HG02943 (cell line): ENCODE measurements around the gene FKBP3.
"Not testable (repeated sequence)": the region's sequence is repeated elsewhere in the genome, so short reads cannot be mapped to it uniquely, and the experiment has no call there.

Experiments
- ATAC-seq: cut with Tn5 transposase; IDR thresholded peaks from one replicate; pipeline ENCODE4 v1.9.1; 2021; ENCODE audit warnings: mild to moderate bottlenecking, low read depth, moderate library complexity; ENCODE audit not compliant: unreplicated experiment

The FKBP3 gene

DNA sequence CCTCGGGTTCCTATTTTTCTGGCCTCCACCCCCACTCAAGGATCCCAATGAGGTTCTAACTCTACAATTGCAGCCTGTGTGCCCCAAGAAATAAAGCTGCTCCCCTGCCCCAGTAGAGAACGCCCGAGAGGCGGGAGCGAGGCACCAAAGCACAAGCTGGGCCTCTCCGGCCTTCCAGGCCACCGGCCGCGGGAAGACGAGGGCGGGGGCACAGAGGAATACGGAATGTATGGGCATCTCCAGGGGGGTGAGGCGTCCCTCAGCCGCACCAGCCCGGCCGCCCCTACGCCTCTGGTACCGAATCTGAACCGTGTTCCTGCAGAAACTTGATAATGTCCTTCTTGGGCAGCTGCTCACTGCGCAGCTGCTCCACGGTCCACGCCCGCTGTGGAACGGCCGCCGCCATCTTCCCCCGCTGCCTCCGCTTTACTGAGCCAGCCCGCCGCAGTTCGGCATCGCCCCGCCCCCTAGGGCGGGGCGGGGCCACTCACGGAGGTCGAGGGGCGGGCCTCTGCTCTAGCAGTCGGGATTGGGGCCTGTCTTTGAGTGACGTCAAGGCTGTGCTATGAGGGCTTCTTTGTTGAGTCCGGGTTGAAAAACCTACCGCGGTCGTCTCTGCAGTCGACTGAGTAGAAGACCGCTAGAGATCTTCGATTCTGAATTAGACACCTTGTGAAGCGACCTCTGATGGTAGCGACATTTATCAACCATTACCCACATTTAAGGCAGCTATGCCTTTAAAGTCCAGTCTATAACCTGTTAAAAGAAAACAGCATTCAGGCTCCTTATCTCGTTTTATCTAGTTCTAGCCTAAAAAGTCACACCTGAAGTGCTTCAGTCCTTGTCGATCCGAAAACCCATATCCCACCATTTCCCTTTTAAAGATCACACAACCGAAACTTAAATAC is at the start of gene FKBP3:
Gene FKBP3 (minus strand): TSS at position 431 of the 908 bp plus-strand sequence. CDS start 25 bp downstream, at position 406.
- ATAC-seq, result peak; percentile 88

DNA sequence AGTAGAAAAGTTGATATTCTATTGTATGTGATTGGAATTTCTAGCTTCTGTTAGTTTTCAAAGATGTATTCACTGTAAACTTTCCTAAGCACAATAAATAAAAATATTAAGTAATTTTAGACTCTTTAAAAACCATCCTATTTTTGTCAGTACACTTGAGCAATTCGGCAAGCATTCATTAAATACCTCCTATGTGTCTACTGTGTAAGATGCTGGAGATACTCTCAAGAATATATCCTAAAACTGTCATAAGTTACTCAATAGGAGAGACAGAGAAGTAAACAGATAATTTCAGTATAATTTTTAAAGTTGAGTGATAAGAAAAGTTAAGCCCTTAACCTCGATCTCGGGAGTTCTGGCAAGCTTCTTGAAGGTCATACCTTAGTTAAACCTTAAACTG is 47.5 kb upstream of the FKBP3 start:
- no peak for ATAC-seq

DNA sequence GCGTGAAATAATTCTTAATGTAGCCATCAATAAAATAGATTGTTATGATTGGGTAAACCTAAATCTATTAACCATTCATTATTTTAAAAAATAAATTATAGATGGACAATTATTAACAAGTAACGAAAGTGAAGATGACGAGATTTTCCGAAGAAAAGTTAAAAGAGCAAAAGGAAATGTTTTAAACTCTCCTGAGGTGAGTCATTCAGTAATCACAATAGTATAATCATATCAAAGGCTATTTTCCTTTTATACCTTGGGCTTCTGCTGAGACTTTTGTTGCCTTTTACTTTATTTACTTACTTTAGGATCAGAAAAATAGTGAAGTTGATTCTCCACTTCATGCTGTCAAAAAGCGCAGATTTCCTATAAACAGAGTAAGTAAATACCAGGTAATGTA is 47.0 kb upstream of the FKBP3 start:
- ATAC-seq, result no peak

DNA sequence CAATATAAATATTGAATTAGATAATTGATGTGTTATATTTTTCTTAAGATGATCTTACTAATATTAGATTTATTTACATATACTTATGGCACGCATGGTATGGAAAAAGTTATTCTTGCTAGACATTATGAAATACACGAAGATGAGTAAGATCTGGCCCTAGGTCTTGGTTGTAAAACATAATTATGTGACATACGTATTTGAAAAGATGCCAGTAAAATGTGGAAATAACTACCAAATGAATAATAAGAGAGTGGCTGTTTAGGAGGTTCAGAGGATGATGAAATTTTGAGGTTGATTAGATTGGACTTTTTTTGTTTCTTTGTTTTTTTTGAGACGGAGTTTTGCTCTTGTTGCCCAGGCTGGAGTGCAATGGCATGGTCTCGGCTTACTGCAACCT is 42.8 kb upstream of the FKBP3 start:
- ATAC-seq, result no peak

DNA sequence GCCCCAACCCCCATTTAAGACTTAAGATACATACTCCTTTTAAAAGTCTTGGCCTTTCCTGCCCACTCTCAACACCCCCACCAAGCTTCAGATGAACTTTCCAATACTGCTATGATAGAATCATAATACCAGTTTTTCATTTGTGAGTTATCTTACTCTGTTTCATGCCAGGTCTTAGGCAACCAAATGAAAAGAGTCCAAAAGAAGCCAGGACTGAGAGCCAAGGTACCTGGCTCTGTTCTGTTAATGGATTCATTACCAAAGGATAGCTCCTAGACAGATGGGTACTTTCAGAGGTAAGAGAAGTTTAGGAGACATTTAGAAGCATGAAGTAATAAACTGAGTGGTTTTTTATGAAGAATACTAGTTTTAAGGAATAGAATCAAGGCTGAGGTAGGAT is 35.6 kb upstream of the FKBP3 start:
- ATAC-seq, result no peak

DNA sequence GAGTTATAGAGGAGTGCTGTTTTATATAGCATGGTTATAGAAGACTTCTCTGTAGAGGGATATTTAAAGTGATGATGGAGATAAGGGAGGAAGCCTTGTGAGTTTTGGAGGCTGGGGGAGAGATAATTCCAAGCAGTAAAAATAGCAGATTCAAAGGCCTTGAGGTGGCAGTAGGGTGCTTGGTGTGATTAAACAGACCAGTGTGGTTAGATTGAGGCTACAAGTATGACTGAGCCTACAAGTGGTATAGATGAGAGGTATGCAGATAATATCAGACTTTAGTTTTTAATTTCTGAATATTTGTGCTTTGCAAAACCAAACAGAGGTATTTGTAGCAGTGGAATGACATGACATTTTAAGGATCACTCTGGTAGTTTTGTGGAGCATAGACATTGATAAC is 21.8 kb upstream of the FKBP3 start:
- ATAC-seq, result no peak

DNA sequence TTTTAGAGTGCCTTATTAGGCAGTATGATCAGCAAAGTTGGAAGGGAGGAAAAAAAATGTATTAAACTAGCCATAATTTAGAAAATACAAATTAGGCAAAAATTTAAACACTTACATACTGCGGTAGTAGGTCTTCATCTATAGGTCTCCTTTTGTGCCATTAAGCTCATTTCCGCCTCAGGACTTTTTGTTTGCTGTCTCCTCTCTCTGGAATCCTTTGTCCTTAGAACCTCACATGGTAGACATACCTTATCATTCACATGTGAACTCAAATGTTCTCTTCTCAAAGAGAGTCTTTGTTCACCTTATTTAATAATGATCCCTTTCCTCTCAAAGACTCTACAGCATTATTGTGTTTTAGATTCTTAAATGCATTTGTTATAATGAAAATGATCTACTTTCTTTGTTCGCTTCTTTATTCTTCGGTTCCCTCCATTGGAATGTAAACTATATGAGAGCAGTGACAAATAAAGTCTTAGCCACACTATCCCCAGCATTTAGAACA is 16.2 kb upstream of the FKBP3 start:
- ATAC-seq, result no peak

DNA sequence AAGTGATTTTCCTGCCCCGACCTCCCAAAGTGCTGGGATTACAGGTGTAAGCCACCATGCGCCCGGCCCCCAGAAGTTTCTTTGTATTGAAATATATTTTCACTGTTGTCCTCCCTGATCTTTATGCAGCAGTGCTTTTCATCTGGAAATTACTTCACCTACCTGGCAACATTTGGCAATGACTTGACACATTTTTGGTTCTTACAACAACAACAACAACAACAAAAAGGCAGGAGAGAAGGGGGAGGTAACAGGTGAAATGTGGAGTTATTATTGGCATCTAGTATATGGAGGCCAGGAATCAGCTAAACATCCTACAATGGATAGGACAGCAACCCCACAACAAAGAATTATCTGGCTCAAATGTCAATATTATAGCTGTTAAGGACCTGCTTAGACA is 15.3 kb upstream of the FKBP3 start:
- ATAC-seq, result no peak

DNA sequence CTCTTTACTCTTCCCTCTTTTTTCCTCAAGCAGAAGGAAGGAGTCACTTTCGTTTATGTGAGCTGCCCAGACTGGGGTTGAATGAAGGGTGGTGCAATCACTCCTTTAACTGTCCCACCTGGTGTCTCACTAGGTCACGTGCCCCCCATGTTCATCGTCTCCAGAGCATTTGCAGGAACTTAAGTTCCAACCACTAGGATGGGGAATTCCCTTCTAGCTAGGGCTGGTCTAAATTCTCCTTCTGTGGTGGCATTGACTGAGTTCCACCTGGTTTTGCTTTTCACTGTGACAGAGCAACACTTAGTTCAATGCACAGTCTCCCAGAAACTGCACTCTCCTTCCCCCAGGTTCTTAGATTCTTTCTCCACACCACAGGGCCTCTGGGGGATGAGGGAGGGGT is 10.9 kb upstream of the FKBP3 start:
- no peak for ATAC-seq

DNA sequence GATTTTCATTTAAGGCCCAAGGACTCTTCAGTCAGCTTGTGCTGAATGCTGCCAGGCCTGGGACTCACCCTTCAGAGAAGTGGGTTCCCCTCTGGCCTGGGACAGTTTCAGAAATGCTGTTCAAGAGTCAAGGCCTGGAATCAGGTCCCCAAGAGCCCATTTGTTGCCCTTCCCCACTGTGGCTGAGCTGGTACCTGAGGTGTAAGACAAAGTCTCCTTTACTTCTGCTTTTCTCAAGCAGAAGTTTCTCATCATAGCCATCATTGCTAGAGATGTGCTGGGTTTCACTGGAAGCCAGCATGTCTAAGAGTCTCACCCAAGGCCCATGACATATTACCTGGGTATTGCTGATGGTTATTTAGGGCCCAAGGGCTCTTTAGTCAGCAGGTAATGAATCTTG is 10.4 kb upstream of the FKBP3 start:
- no peak for ATAC-seq

DNA sequence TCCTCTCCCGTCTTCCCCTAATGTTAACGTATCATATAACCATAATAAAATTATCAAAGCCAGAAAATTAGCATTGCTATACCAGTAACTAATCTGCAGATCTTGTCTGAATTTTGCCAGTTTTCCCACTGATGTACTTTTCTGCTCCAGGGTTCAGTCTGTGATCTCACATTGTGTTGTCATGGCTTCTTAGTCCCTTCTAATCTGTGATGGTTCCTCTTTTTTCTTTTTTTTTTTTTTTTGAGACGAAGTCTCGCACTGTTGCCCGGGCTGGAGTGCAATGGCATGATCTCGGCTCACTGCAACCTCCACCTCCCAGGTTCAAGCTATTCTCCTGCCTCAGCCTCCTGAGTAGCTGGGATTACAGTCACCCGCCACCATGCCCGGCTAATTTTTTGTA is 7.8 kb upstream of the FKBP3 start:
- not testable (repeated sequence) for ATAC-seq

DNA sequence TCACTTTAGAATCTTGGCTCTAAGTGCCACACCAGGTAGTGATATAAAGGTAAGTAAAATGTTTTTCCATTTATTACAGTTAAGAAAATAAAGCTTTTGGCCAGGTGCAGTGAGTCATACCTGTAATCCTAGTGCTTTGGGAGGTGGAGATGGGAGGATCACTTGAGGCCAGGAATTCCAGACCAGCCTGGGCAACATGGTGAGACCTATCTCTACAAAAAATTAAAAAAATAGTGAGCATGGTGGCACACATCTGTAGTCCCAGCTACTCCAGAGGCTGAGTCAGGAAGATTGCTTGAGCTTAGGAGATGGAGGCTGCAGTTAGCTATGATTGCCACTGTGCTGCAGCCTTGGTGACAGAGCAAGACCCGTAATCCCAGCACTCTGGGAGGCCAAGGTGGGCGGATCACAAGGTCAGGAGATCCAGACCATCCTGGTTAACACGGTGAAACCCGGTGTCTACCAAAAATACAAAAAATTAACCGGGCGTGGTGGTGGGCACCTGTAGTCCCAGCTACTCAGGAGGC is 6.4 kb upstream of the FKBP3 start:
- no peak for ATAC-seq

DNA sequence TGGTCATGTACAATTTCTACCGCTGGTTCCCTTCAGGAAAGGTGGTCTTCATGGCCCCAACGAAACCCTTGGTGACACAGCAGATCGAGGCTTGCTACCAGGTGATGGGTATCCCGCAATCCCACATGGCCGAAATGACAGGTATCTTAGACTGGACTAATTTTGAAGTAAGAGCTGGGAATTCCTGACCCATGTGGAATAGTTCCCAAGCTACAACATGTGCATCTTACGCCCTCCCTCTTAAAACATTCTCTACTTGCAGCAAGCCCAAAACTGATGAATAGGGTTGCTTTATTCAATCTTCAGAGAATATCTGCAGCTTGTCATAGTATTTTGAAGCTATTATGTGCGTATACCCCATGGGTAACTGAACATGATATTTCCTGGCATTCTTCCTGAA is 2.1 kb upstream of the FKBP3 start:
- ATAC-seq, result no peak

DNA sequence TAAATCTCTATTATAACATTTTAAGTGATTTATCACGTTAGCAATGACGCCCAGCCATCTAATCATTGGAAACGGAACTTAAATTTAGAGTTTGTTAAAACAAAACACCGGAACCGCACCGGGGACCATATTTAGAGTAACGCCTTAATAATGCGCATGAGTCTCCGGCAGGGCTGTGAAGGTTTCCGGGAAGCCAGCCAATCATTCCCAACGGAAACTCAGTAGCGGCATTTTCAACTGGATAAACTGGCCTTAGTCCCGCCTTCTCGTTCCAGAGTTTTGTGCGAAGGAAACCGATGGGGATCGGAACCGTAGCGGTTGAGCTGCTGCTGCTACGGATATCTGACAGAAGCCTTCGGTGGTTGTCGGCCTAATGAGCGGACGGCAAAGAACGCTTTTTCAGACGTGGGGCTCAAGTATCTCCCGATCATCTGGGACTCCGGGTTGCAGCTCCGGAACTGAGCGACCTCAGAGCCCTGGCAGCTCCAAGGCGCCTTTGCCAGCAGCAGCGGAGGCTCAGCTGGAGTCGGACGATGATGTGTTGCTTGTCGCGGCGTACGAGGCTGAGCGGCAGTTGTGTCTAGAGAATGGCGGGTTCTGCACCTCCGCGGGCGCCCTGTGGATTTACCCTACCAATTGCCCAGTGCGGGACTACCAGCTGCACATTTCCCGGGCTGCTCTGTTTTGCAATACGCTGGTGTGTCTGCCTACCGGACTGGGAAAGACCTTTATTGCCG is 1.5 kb upstream of the FKBP3 start, which contains the start of gene FANCM:
Gene FANCM (plus strand): TSS at position 272 of the 737 bp plus-strand sequence. CDS start 102 bp downstream, at position 374.
- ATAC-seq, result peak; percentile 43

DNA sequence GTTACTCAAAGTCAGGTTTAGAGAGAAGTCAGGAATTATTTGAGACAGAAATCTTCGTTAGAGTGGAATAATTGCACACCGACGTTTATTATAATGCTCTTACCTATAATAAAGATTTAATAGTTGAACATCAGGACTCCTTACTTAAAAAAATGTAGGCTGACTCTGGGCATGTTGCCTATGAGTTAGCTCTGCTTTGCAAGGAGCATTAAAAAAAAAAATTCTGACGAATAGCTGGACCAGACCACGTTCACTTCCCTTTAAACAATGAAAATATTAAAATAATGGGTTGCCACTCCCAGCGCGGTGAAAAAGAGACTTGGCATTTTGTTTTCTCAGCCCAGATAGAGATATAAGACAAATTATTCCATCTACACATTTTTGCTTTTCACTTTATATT is 875 bp upstream of the FKBP3 start:
- no peak for ATAC-seq

DNA sequence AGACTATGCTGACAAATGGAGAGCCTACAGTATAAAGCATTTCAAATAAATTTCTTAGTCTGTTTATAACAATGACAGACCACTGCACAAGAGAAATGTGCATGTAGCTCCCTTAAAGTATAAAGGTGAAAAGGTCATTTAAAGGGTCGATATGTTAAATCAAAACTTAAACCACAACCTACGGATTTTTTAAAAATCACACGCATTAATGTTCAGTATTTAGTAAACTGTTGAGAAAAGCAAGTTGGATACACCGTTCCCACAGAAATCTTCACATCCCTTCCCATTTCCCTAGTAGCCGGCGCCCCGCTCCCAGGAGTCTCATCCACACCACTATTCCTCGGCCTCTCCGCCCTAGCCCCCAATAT is 614 bp downstream of the FKBP3 start:
- ATAC-seq, result no peak

DNA sequence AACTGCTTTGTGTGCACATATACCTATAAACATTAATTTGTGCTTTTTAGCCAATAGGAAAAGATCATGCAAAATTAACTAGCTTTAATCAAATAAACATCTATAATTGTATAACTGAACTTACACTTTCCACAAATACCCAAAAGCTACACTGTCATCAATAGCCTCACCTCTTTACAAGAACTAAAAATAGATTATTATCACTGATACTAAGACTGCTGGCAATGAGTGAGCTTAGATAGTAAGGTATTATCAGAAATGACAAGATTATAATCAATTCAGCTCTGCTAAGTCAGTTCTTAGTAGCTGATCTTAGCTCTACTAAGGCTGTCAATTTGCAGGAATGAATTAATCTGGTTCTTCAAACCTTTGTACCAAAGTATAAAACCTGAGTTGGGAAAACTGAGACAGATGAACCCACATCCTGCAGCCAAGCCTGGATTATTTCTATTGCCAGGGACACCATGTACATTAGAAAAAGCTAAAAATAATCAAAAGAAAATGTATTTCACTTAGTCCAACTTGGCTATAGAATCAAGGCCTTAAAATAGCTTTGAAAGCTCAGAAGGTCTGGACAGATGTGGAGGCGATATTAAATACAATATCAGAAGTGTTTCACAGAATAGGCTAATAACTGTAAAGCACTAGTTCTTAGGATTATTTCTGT is 5.2 kb downstream of the FKBP3 start:
- no peak for ATAC-seq

DNA sequence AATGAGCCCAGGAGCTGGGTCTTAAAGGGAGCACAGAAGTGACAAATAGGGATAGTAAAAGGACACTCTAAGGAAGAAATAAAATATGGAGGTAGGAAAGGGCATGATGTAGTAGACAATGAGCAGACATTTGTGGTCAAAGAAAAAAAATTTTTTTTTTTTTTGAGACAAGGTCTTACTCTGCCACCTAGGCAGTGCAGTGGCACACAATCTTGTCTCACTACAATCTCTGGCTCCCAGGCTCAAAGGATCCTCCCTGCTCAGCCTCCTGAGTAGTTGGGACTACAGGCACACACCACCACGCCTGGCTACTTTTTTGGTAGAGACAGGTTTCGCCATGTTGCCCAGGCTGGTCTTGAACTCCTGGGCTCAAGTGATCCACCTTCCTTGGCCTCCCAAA is 8.5 kb downstream of the FKBP3 start:
- no peak for ATAC-seq

DNA sequence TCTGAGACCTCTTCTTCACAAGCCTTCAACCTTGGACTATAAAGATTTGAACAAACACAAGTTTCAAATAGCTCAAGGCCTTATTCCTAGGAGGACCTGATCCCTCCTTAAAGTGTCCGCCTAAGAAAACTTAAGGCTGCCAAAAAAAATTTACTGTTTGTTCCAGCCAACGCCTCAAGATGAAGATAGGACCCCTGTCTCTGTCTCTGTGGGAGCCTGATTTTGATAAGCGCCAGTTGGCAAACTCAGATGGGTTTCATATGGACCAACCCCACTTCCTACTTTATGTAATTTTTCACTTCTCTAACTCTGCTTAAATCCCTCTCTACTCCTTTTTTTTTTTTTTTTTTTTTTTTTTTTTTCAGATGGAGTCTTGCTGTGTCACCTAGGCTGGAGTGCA is 11.0 kb downstream of the FKBP3 start:
- no peak for ATAC-seq

DNA sequence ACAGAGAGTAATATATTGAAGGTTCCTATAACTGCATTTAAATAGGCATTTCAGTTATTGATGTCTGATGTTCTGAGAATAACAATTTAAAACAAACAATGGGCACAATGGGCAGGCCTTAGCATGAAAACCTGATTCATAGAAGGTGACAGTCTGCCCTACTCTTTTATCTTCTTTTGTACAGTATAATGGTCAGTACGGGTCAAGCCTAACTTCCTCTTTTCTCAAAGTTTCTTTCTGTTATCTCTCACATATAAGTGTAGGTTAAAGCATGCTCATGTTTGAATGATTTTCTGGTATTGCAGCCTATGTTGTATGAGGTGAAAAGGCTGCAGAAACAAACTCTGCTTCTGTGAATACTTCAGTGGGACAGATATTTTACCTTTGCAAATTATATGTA is 14.2 kb downstream of the FKBP3 start:
- ATAC-seq, result no peak

DNA sequence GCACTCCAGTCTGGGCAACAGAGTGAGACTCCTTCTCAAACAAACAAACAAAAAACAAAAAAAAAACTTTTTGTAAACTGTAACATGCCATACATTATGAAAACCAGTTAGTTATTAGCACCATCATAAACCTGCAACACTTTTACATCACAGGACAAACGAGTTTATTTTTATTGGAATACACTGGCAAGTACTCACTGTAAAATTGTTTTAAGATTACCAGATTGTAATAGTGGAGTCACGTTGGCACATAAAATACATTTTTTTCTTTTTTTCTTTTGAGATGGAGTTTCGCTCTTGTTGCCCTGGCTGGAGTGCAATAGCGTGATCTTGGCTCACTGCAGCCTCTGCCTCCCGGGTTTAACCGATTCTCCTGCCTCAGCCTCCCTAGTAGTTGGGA is 15.7 kb downstream of the FKBP3 start:
- ATAC-seq, result no peak
